ENCODE results near the gene BAHCC1. TPM values are rescaled to one million over a fixed set of nuclear protein-coding genes. Genes with fewer than 3 reads are reported as not detected.

Gene BAHCC1
- total and polyA plus RNA-seq, 9 of the 15 experiments (the other 6 are each of a cell fraction or from before 2014, with no cell fraction given) = 0.14 to 26.9 (median 5.0) TPM

DNA sequence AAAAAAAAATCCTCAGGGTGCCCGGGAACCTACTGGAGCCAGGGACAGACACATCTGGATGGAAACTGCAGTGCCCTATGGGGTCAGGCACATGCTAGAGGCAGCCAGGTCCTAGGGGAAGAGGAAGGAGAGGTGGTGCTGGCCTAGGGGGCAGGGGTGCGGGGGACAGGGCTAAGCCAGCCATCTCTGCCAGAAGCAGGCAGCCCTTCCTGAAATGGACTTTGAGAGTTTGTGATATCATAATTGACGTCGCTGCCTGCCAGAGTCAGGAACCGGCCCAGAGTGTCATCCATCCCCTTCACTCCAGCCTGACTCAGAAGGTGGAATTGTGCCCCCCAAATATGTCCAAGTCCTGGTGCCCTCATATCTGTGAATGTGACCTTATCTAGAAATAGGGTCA, 25.0 kb upstream of the BAHCC1 start:
- TF ChIP-seq PHF8 (IDR thresholded peaks at IDR 0.05; ENCODE audit: borderline replicate concordance, low read length) = no peak
- TF ChIP-seq BCL6 (CRISPR knock-in tag; IDR thresholded peaks at IDR 0.05) = no peak
- TF ChIP-seq, protein P1, sequence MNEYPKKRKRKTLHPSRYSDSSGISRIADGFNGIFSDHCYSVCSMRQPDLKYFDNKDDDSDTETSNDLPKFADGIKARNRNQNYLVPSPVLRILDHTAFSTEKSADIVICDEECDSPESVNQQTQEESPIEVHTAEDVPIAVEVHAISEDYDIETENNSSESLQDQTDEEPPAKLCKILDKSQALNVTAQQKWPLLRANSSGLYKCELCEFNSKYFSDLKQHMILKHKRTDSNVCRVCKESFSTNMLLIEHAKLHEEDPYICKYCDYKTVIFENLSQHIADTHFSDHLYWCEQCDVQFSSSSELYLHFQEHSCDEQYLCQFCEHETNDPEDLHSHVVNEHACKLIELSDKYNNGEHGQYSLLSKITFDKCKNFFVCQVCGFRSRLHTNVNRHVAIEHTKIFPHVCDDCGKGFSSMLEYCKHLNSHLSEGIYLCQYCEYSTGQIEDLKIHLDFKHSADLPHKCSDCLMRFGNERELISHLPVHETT (CRISPR knock-in tag; conservative IDR thresholded peaks at IDR 0.05 in 1 of 2, IDR thresholded peaks at IDR 0.05 in 1 of 2) = no peak
- TF ChIP-seq, protein P2, sequence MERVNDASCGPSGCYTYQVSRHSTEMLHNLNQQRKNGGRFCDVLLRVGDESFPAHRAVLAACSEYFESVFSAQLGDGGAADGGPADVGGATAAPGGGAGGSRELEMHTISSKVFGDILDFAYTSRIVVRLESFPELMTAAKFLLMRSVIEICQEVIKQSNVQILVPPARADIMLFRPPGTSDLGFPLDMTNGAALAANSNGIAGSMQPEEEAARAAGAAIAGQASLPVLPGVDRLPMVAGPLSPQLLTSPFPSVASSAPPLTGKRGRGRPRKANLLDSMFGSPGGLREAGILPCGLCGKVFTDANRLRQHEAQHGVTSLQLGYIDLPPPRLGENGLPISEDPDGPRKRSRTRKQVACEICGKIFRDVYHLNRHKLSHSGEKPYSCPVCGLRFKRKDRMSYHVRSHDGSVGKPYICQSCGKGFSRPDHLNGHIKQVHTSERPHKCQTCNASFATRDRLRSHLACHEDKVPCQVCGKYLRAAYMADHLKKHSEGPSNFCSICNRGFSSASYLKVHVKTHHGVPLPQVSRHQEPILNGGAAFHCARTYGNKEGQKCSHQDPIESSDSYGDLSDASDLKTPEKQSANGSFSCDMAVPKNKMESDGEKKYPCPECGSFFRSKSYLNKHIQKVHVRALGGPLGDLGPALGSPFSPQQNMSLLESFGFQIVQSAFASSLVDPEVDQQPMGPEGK (CRISPR knock-in tag; IDR thresholded peaks at IDR 0.05; ENCODE audit: borderline replicate concordance) = no peak
- POLR2A ChIA-PET = no interaction called here
- no peak for ATAC-seq

More for the DNA sequence above, 25.0 kb upstream of the BAHCC1 start:
- no TSS peak for BruUV-seq (replicated peaks)
- intact Hi-C loops (cut with micrococcal nuclease) = no loop called here
- no peaks in the 10 kb centered on the region for H3K9me1 ChIP-seq (ENCODE audit: control insufficient read depth, insufficient read depth, low read length)
- no peak for FAIRE-seq
- in situ Hi-C loops (cut with MboI) = no loop called here
- no peaks in the 10 kb centered on the region for H3K79me2 ChIP-seq (ENCODE audit: control insufficient read depth, insufficient read depth, low read length)
- no peaks in the 10 kb centered on the region for H4K20me1 ChIP-seq (replicated peaks; ENCODE audit: control insufficient read depth, insufficient read depth, low read length)
- no peak overlapping the region for H2AFZ ChIP-seq (ENCODE audit: low read depth, low read length)
- H3K4me3 ChIP-seq = no peak overlapping the region
- no peaks in the 10 kb centered on the region for H3K27me3 ChIP-seq (ENCODE audit: control insufficient read depth in 2 of 2, insufficient read depth in 2 of 2, low read length in 2 of 2)
- H3K27ac ChIP-seq (ENCODE audit: extremely low read depth, low read depth, low read length) = no peak overlapping the region
- no peak for DNase-seq (ENCODE audit: extremely low read depth in 1 of 4, low spot score in 3 of 4)
- no peaks in the 10 kb centered on the region for H3K36me3 ChIP-seq (ENCODE audit: control insufficient read depth, insufficient read depth, low read length)
- peaks cover 10 to 47% of the 10 kb centered on the region in 2 experiments for H3K4me1 ChIP-seq (replicated peaks in 1 of 2; ENCODE audit: control insufficient read depth in 2 of 2, insufficient read depth in 2 of 2, low read length in 2 of 2)
- H3K4me2 ChIP-seq (ENCODE audit: insufficient read depth, low read length) = no peak overlapping the region
- no peaks in the 10 kb centered on the region for H3K9me3 ChIP-seq (replicated peaks; ENCODE audit: control insufficient read depth, insufficient read depth, low read depth, low read length)
- CTCF ChIA-PET (ENCODE audit: low intra/inter-chr PET ratio) = no interaction called here
- 51% methylated on average over 5 of the region's 5 CpGs for WGBS (ENCODE audit: insufficient coverage, low coverage, missing lambda C conversion rate)
- peak overlapping the region in 1 of 2 experiments; percentile 76; a peak in 1 of 4 replicates for H3K9ac ChIP-seq (ENCODE audit: insufficient read depth in 1 of 2, low read depth in 2 of 2, low read length in 2 of 2)
